ENCODE results near the gene GTF2IRD1. TPM values are rescaled to one million over a fixed set of nuclear protein-coding genes. Genes with fewer than 3 reads are reported as not detected.

The GTF2IRD1 gene
- total and polyA plus RNA-seq, 2 of the 13 experiments (the other 11 are each of a cell fraction or from before 2014, with no cell fraction given): 16.5 to 26.7 TPM

DNA sequence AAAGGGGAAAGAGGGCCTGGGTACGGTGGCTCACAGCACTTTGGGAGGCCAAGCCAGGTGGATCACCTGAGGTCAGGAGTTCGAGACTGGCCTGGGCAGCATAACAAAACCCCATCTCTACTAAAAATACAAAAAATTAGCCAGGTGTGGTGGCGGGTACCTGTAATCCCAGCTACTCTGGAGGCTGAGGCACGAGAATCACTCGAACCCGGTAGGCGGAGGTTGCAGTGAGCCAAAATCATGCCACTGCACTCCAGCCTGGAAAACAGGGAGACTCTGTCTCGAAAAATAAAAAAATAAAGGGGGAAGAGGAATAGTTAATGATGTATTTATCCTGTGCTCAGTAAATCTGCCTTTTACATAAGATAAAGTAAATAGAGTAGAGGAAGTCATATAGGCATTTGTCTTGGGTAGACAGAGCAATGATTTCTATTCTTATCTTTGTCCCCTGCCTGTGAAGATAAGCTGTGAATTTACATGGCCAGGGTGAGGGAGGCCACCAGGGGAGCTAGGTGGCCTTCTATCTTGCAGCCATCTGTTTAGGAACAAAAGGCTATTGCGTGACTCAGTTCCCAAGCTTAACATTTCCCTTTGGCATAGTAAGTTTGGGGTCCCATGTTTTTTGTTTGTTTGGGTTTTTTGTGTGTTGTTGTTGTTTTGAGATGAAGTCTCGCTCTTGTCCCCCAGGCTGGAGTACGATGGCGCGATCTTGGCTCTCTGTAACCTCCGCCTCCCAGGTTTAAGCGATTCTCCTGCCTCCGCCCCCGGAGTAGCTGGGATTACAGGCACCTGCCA is 130.7 kb downstream of the GTF2IRD1 start (continued):
- TF ChIP-seq AGO2 (optimal IDR thresholded peaks at IDR 0.05; ENCODE audit: low read depth, low read length) (no peak), EP300 (IDR thresholded peaks at IDR 0.05; ENCODE audit: low read depth in 2 of 2, low read length in 2 of 2) (peak in 1 of 2 experiments; percentile 70; a peak in 1 of 4 replicates), EP300 (CRISPR knock-in tag; IDR thresholded peaks at IDR 0.05; ENCODE audit: borderline replicate concordance) (no peak), ZNF337 (CRISPR knock-in tag; IDR thresholded peaks at IDR 0.05; ENCODE audit: borderline replicate concordance, low read depth) (no peak), HNF4G (IDR thresholded peaks at IDR 0.05; ENCODE audit: borderline replicate concordance, low read depth, low read length) (no peak), HNF4G (CRISPR knock-in tag; IDR thresholded peaks at IDR 0.05; ENCODE audit: borderline replicate concordance, low read depth) (no peak), RARA (CRISPR knock-in tag; IDR thresholded peaks at IDR 0.05) (peak; percentile 60), BRD4 (CRISPR knock-in tag; IDR thresholded peaks at IDR 0.05) (no peak), HNF4A (CRISPR knock-in tag; IDR thresholded peaks at IDR 0.05) (peak; percentile 52), SMC3 (IDR thresholded peaks at IDR 0.05; ENCODE audit: low read length) (peak; percentile 42; the same call in 1 of the 2 replicates), ETV5 (CRISPR knock-in tag; IDR thresholded peaks at IDR 0.05; ENCODE audit: borderline replicate concordance) (peak; percentile 27; the same call in 1 of the 2 replicates), FOXA3 (CRISPR knock-in tag; IDR thresholded peaks at IDR 0.05) (peak; percentile 46; the same call in 1 of the 2 replicates), SP4 (CRISPR knock-in tag; IDR thresholded peaks at IDR 0.05) (no peak), FOXO1 (CRISPR knock-in tag; IDR thresholded peaks at IDR 0.05) (no peak; the same call in 1 of the 2 replicates), ZSCAN25 (CRISPR knock-in tag; IDR thresholded peaks at IDR 0.05) (no peak), ZSCAN20 (CRISPR knock-in tag; IDR thresholded peaks at IDR 0.05; ENCODE audit: borderline replicate concordance) (no peak), CEBPG (CRISPR knock-in tag; IDR thresholded peaks at IDR 0.05) (0 out of 2 replicates have a peak, but pooled peaks have one; percentile 26), HDAC2 (CRISPR knock-in tag; IDR thresholded peaks at IDR 0.05) (peak; percentile 76), PITX1 (CRISPR knock-in tag; IDR thresholded peaks at IDR 0.05) (peak; percentile 47; the same call in 1 of the 2 replicates), HMG20B (CRISPR knock-in tag; conservative IDR thresholded peaks at IDR 0.05) (peak; percentile 49; the same call in 1 of the 2 replicates)
- TF ChIP-seq, protein P1, sequence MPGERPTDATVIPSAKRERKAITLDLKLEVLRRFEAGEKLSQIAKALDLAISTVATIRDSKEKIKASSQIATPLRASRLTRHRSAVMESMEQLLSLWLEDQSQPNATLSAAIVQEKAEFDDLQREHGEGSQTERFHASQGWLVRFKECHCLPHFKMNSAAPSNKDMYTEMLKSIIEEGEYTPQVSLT (CRISPR knock-in tag; IDR thresholded peaks at IDR 0.05; ENCODE audit: borderline replicate concordance, low read depth): no peak
- TF ChIP-seq, protein P2, sequence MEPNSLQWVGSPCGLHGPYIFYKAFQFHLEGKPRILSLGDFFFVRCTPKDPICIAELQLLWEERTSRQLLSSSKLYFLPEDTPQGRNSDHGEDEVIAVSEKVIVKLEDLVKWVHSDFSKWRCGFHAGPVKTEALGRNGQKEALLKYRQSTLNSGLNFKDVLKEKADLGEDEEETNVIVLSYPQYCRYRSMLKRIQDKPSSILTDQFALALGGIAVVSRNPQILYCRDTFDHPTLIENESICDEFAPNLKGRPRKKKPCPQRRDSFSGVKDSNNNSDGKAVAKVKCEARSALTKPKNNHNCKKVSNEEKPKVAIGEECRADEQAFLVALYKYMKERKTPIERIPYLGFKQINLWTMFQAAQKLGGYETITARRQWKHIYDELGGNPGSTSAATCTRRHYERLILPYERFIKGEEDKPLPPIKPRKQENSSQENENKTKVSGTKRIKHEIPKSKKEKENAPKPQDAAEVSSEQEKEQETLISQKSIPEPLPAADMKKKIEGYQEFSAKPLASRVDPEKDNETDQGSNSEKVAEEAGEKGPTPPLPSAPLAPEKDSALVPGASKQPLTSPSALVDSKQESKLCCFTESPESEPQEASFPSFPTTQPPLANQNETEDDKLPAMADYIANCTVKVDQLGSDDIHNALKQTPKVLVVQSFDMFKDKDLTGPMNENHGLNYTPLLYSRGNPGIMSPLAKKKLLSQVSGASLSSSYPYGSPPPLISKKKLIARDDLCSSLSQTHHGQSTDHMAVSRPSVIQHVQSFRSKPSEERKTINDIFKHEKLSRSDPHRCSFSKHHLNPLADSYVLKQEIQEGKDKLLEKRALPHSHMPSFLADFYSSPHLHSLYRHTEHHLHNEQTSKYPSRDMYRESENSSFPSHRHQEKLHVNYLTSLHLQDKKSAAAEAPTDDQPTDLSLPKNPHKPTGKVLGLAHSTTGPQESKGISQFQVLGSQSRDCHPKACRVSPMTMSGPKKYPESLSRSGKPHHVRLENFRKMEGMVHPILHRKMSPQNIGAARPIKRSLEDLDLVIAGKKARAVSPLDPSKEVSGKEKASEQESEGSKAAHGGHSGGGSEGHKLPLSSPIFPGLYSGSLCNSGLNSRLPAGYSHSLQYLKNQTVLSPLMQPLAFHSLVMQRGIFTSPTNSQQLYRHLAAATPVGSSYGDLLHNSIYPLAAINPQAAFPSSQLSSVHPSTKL (CRISPR knock-in tag; IDR thresholded peaks at IDR 0.05): peak; percentile 72; the same call in 1 of the 2 replicates
- TF ChIP-seq, protein P3, sequence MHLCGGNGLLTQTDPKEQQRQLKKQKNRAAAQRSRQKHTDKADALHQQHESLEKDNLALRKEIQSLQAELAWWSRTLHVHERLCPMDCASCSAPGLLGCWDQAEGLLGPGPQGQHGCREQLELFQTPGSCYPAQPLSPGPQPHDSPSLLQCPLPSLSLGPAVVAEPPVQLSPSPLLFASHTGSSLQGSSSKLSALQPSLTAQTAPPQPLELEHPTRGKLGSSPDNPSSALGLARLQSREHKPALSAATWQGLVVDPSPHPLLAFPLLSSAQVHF (CRISPR knock-in tag; IDR thresholded peaks at IDR 0.05): no peak
